Measurements from ENCODE around the gene TSPAN4. TPM values are rescaled to one million over a fixed set of nuclear protein-coding genes. Genes with fewer than 3 reads are reported as not detected.

TSPAN4 gene
- total RNA-seq, 4 donors from 2014 or later: 57.3 to 88.3 (median 70.7) TPM

DNA sequence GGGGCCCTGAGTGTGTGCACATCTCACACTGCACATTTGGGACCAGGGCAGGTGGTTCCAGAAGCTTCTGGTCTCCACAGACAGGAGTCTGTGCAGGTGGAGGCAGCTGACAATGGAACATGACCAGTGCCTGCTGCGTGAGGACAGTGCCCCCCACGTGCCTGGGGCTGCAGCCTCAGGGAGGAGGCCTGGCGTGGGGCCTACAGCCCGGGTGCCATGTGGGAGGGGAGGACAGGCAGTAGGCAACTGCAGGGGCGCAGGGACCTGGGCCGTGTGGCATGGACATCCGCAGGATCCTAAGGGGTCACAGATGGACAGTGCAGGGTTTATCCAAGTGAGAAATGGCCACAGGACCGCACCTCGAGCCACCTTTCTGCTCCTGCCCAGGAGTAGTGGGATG is 28.8 kb downstream of the TSPAN4 start:
- no peak for DNase-seq (ENCODE audit: low spot score in 2 of 2)
- WGBS, 2 donors: 69 to 72% methylated on average over 8 to 9 of the region's 9 CpGs
- TF ChIP-seq POLR2A (IDR thresholded peaks at IDR 0.05): no peak
- TF ChIP-seq, protein P1, sequence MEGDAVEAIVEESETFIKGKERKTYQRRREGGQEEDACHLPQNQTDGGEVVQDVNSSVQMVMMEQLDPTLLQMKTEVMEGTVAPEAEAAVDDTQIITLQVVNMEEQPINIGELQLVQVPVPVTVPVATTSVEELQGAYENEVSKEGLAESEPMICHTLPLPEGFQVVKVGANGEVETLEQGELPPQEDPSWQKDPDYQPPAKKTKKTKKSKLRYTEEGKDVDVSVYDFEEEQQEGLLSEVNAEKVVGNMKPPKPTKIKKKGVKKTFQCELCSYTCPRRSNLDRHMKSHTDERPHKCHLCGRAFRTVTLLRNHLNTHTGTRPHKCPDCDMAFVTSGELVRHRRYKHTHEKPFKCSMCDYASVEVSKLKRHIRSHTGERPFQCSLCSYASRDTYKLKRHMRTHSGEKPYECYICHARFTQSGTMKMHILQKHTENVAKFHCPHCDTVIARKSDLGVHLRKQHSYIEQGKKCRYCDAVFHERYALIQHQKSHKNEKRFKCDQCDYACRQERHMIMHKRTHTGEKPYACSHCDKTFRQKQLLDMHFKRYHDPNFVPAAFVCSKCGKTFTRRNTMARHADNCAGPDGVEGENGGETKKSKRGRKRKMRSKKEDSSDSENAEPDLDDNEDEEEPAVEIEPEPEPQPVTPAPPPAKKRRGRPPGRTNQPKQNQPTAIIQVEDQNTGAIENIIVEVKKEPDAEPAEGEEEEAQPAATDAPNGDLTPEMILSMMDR (IDR thresholded peaks at IDR 0.05): no peak
- no peak overlapping the region for H3K4me3 ChIP-seq (ENCODE audit: low read depth, poor library complexity, severe bottlenecking)
- intact Hi-C loops (cut with DNase I; ENCODE audit: low total_unique reads): no loop called here

DNA sequence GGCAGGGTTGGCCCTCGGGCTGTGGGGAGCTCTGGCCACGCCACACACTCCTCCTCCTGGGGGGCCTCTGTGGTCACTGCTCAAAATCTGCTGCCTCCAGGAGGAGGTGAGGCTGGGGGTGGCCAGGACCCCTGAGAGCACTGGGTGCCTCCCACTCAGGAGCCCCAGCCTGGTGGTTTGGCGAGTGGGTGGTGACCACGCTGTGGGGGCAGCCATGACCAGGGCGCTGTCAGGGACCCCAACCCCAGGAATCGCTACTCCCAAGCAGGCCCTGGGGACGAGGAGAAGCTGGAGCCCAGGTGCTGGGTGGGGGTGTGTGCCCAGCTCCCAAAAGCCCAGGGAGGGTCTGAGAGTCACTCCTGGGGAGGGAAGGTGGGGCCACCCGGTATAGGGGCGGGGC is 30.1 kb downstream of the TSPAN4 start:
- 90 to 92% methylated on average over 9 of the region's 9 CpGs for WGBS, 2 donors

DNA sequence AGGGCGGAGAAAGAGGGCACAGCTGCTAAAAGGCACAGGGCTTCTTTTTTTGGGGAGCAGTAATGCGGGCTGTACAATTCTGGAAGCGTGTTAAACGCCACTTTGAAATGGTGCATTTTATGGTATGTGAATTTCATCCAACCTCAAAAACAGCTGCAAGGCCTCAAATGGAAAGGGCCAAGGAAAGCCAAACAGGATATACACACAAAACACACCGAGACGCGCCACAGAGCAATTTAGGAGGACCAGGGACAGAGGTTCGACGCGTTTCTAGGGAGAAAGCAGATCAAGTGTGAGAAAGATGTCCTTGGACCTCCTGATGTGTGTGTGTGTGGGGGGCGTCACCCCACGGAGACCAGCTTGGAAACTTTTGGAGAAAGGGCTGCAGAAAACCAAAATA is 31.1 kb downstream of the TSPAN4 start:
- TF ChIP-seq, protein P1 (IDR thresholded peaks at IDR 0.05): no peak
- TF ChIP-seq POLR2A (IDR thresholded peaks at IDR 0.05): no peak
- no peak for DNase-seq (ENCODE audit: low spot score in 2 of 2)
- H3K4me3 ChIP-seq (ENCODE audit: low read depth, poor library complexity, severe bottlenecking): no peak overlapping the region
- WGBS, 2 donors: 82 to 83% methylated on average over 12 of the region's 12 CpGs
- intact Hi-C loops (cut with DNase I; ENCODE audit: low total_unique reads): no loop called here

More for the DNA sequence above, 30.1 kb downstream of the TSPAN4 start:
- intact Hi-C loops (cut with DNase I; ENCODE audit: low total_unique reads): no loop called here
- no peak for DNase-seq (ENCODE audit: low spot score in 2 of 2)
- no peak overlapping the region for H3K4me3 ChIP-seq (ENCODE audit: low read depth, poor library complexity, severe bottlenecking)
- TF ChIP-seq POLR2A (IDR thresholded peaks at IDR 0.05): no peak
- TF ChIP-seq, protein P1 (IDR thresholded peaks at IDR 0.05): no peak

DNA sequence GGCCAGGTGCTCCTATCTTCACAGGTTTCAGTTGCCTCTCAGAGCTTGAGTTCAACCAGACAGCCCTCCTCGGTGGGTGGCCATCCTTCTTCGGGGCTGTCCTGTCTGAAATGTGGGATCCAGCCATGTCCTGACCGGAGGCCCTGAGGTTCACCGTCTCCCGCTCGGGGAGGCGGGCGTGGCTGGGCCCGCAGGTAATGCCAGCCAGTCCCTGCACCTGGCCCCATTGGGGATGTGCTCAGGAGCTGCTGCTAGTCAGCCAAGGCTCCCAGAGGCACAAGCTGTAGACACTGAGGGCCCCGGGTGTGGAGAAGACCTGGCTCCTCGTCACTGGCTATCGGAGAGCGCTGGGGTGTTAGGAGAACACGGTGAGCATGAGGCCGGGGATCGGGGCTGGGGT is 32.6 kb downstream of the TSPAN4 start:
- intact Hi-C loops (cut with DNase I; ENCODE audit: low total_unique reads): no loop called here
- DNase-seq (ENCODE audit: low spot score in 2 of 2): no peak
- WGBS, 2 donors: 89 to 93% methylated on average over 16 of the region's 16 CpGs
- TF ChIP-seq, protein P1 (IDR thresholded peaks at IDR 0.05): no peak
- TF ChIP-seq POLR2A (IDR thresholded peaks at IDR 0.05): no peak
- H3K4me3 ChIP-seq (ENCODE audit: low read depth, poor library complexity, severe bottlenecking): no peak overlapping the region

DNA sequence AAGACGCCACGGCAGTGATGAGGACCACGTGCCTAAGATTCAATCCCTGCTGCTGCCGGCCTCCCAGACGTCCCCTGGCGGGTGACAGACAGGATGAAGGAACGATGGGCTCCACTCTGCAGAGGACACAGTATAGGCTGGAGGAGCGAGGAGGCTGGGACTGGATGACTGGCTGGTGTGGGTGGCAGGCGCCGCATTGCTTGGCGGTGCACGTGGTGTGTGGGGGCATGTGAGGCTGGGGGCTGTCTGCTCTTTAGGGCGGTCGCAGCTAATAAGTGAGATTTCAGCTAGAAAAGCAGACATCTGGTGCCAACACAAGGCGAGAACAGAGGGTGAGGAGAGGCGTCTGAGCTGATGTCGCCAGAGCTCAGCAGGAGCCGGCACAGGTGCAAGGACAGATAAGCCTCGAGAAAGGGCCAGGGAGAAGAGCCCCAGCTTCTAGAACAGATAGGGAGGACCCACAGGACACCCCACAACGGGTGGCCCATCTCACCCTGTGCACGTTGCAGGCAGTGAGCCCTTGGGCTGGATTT is 33.2 kb downstream of the TSPAN4 start:
- no peak overlapping the region for H3K4me3 ChIP-seq (ENCODE audit: low read depth, poor library complexity, severe bottlenecking)
- WGBS, 2 donors: 86 to 87% methylated on average over 21 of the region's 21 CpGs
- DNase-seq (ENCODE audit: low spot score in 2 of 2): no peak
- intact Hi-C loops (cut with DNase I; ENCODE audit: low total_unique reads): no loop called here
- TF ChIP-seq, protein P1 (IDR thresholded peaks at IDR 0.05): no peak
- no peak for TF ChIP-seq POLR2A (IDR thresholded peaks at IDR 0.05)

DNA sequence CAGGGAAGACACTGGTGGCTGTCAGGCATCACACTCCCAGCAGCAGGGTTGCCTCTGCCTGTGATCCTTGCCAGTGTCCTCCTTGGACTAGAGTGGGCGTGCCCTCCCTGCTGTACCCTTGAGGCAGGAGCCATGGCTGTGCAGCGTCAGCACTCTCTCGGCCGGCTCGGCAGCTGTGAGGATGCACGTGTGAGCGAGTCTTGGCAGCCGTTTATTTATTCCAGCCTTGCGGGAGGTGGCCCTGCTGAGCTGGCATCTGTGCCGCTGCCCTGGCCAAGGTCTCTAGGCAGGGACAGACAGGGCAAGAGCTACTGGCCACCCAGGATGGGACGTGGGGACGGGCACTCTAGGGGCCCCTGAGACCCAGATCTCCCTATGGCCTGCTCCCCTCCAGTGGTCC is 33.9 kb downstream of the TSPAN4 start:
- 34 to 50% methylated on average over 8 to 12 of the region's 12 CpGs for WGBS, 2 donors
- no peak for DNase-seq (ENCODE audit: low spot score in 2 of 2)
- H3K4me3 ChIP-seq (ENCODE audit: low read depth, poor library complexity, severe bottlenecking): no peak overlapping the region
- TF ChIP-seq, protein P1 (IDR thresholded peaks at IDR 0.05): no peak
- no peak for TF ChIP-seq POLR2A (IDR thresholded peaks at IDR 0.05)
- intact Hi-C loops (cut with DNase I; ENCODE audit: low total_unique reads): no loop called here

Data from lower leg skin (tissue), 4 donors.